GM12891 (cell line): Measurements from ENCODE around the gene PSMC3.

Experiments
- DNase-seq: peaks from one replicate; pipeline ENCODE4 v3.0.0; 2011; ENCODE audit warnings: low spot score; ENCODE audit not compliant: insufficient read length
- FAIRE-seq: peaks from 2 replicates; lab custom pipeline; 2011; peaks lifted over from hg19 to GRCh38; lab: Jason Lieb, UNC
- PAX5 ChIP-seq: IDR thresholded peaks from 2 replicates; pipeline ENCODE4 v1.6.1; 2011; ENCODE audit warnings: low read length, moderate library complexity, mild to moderate bottlenecking; ENCODE audit not compliant: insufficient read depth, severe bottlenecking
- POLR2A ChIP-seq: IDR thresholded peaks from 2 replicates; pipeline ENCODE4 v1.6.1; 2011; ENCODE audit warnings: low read depth, low read length, control low read depth
- POLR2AphosphoS5 ChIP-seq: IDR thresholded peaks from 2 replicates; pipeline ENCODE4 v1.6.1; 2011; ENCODE audit warnings: low read depth, low read length, control low read depth
- POU2F2 ChIP-seq: IDR thresholded peaks from 2 replicates; pipeline ENCODE4 v1.6.1; 2011; ENCODE audit warnings: low read depth, mild to moderate bottlenecking, control low read depth, low read length, moderate library complexity
- SPI1 ChIP-seq: IDR thresholded peaks from 2 replicates; pipeline ENCODE4 v1.6.1; 2011; ENCODE audit warnings: low read depth, low read length, control low read depth
- TAF1 ChIP-seq: IDR thresholded peaks from 2 replicates; pipeline ENCODE4 v1.6.1; 2011; ENCODE audit warnings: low read depth, low read length, control low read depth

The PSMC3 gene

DNA sequence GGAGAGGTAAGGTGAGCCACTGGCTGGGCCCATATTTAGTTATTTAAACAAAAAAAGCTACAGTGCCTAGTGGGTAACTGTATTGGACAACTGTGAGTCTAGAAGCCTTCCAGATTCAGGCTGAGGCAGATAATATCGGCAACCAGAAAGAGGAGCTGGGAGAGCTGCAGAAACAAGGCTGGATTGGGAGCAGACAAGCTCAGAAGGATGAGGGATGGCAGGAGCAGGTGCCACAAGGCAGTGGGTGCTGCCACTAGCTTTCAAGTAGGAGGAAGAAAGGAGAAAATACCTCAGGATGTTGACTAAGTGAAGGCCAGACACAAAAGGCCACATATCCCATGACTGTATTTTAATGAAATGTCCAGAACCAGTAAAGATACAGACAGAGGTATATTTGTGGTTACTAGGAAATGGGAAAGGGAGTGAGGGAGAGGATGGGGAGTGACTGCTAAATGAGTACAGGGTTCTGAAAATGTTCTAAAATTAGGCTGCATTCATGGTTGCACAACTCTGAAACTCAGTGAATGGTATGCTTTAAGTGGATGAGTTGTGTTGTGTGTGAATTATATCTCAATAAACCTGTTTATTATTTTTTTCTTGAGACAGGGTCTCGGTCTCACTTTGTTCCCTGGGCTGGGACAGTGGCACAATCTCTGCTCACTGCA lies 34.5 kb upstream of the PSMC3 start:
- no peak for DNase-seq
- TF ChIP-seq POLR2A: no peak
- TF ChIP-seq PAX5: no peak
- TF ChIP-seq POU2F2: no peak
- no peak for TF ChIP-seq POLR2AphosphoS5
- FAIRE-seq: no peak

DNA sequence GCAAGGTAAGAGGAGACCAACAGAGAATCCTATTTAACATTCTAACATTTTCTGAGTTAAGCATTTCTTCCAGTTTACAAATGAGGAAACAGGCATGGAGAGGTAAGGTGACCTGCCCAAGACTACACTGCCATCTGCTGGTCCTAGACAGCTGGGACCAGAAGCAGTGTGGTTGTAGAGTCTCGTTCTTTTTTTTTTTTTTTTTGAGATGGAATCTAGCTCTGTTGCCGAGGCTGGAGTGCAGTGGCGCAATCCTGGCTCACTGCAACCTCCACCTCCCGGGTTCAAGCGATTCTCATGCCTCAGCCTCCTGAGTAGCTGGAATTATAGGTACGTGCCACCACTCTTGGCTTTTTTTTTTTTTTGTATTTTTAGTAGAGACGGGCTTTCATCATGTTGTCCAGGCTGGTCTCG lies 28.0 kb upstream of the PSMC3 start:
- FAIRE-seq (peak; percentile 71), DNase-seq (peak; percentile 55)
- peak; percentile 36 for TF ChIP-seq SPI1

DNA sequence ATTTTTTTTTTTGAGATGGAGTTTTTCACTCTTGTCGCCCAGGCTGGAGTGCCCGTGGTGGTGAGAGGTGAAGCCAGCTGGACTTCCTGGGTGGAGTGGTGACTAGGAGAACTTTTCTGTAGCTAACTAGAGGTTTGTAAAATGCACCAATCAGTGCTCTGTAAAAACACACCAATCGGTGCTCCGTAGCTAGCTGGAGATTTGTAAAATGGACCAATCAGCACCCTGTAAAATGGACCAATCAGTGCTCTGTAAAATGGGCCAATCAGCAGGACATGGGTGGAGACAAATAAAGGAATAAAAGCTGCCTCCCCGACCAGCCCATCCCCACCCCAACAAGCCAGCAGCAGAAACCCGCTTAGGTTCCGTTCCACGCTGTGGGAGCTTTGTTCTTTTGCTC lies 27.1 kb upstream of the PSMC3 start:
- TF ChIP-seq POLR2AphosphoS5 (no peak), POLR2A (no peak), PAX5 (no peak), POU2F2 (no peak), TAF1 (no peak), SPI1 (no peak)
- DNase-seq (no peak), FAIRE-seq (no peak)

DNA sequence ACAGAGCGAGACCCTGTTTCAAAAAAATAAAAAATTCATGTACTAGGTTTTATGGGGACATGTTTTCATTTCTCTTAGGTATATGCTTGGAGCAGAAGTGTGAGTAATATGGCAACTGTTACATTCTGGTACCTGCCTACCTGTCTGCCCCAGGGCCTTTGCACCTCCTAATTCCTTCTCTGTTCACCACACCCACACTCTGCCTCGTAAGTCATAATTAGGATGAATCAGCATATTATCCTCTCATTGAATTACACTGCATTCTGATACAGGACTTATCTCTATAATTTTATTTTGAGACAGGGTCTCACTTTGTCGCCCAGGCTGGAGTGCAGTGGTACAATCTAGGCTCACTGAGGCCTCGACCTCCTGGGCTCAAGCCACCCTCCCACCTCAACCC lies 25.8 kb upstream of the PSMC3 start:
- FAIRE-seq: no peak
- TF ChIP-seq TAF1 (no peak), POLR2AphosphoS5 (no peak), PAX5 (no peak)
- no peak for DNase-seq

DNA sequence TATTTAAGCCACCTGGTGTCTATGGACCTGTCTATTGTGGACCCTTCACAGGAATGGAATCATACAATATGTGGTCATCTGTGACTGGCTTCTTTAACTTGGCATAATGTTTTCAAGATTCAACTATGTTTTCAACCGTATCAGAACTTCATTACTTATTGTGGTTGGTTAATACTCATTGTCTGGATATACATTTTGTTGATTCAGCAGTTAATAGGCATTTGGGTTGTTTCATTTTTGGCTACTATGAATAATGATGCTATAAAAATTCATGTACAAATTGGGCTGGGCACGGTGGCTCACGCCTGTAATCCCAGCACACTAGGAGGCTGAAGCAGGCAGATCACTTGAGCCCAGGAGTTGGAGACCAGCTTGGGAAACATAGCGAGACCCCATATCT lies 25.2 kb upstream of the PSMC3 start:
- TF ChIP-seq SPI1 (no peak), POLR2AphosphoS5 (no peak), TAF1 (no peak), POLR2A (no peak), PAX5 (no peak), POU2F2 (no peak)

DNA sequence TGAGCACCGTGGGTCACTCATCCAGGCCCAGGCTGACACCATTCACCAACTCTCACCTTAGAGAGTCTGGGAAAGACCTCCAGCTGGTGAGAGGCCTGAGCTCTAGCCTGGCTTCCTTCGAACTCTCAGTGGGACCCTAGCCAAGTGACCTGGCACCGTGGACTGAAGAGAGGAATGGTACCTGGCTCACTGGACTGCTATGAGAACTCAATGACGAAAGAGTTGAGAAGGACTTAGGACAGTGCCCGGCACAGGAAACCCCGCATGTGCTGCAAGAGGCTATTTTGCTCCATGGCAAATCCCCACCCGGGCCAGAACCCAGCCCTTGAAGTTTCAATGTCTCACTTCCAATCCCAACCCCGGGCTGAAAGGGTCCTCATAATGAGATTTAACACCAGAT lies 23.3 kb upstream of the PSMC3 start:
- no peak for TF ChIP-seq SPI1
- no peak for TF ChIP-seq POLR2AphosphoS5
- TF ChIP-seq POLR2A: no peak
- no peak for TF ChIP-seq POU2F2
- TF ChIP-seq PAX5: no peak
- TF ChIP-seq TAF1: no peak
- FAIRE-seq: no peak
- no peak for DNase-seq

More for the DNA sequence above, 25.2 kb upstream of the PSMC3 start:
- DNase-seq (no peak), FAIRE-seq (no peak)

DNA sequence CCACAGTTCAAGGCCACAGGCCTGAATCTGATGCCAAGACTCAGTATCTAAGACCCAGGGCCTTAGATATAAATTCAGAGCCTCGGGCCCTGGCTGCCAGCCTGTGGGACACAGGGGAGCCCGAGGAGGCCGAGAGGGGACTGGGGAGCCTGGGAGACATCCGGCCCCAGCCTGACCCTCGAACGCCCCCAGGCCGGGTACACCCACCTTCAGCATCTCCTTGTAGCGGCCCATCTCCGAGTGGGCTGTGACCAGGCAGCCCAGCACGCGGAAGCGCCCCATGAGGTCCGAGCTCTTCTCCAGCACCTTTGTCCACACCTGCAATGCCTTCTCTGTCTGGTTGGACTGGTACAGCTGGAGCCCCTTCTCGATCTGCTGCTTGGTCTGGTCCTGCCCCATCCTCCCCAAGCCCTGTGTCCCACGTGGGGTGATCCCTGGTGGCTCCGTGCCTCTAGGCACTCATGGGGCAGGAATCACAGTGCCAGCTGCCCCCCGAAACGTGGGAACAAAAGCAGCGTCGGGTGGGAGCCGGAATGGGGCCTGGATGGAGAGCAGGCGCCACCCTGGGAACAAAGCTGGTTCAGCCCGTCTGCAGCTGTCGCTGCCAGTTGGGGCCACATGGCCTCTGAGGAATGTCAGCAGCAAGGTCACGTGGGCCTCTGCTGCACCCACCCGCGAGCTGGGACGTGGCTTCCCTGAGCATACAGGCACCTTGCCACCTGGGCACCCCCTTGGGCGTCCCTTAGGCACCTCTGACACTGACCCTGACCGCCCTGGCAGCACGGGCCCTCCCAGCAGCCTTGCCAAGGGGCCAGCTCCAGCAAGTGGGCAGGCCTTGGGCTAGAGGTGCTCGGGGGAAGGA lies 22.6 kb upstream of the PSMC3 start, which contains the start of gene RAPSN:
Gene RAPSN, minus strand, starts transcription at position 571 of the 862 bp plus-strand sequence. Its CDS starts 172 bp downstream, at position 399.
- TF ChIP-seq PAX5 (no peak), TAF1 (no peak), POLR2A (no peak), POLR2AphosphoS5 (no peak), SPI1 (no peak), POU2F2 (no peak)
- FAIRE-seq: no peak

DNA sequence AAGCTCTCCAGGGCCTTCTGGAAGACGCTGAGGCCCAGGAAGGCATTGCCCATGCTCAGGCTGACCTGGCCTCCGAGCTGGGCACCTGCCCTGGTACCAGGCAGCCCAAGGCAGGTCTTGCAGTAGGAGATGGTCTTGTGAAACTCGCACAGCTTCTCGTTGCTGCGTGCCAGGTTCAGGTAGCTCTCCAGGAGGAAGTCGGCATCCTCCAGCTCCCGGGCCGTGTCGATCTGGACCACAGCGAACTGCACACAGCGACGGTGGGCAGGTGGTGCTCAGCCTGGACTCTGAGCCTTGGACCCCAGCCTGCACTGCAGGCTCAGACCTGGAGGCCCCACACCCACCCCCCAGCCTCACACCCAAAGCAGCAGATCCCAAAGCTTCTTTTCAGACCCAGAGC lies 21.7 kb upstream of the PSMC3 start:
- TF ChIP-seq TAF1: no peak
- no peak for FAIRE-seq
- DNase-seq: no peak

More for the DNA sequence above, 22.6 kb upstream of the PSMC3 start, which contains the start of gene RAPSN:
- no peak for DNase-seq

DNA sequence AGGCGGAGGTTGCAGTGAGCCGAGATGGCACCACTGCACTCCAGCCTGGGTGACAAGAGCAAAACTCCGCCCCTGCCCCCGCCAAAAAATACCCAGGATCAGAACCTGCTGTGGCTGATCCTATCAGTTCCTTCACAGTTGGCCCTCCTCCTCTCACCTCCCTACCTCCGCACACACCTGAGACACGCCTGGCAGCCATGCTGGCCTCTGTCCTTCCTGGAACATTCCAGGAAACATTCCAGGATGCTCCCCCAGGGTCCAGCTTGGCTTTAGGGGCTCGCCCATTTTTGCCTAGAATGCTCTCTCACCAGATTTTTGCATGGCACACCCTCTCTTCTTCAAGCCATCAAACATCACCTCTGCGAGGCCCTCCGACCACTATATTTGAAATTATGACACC lies 20.6 kb upstream of the PSMC3 start:
- no peak for FAIRE-seq
- no peak for DNase-seq
- TF ChIP-seq PAX5 (no peak), POLR2A (no peak), TAF1 (no peak), POU2F2 (no peak), POLR2AphosphoS5 (no peak), SPI1 (no peak)

DNA sequence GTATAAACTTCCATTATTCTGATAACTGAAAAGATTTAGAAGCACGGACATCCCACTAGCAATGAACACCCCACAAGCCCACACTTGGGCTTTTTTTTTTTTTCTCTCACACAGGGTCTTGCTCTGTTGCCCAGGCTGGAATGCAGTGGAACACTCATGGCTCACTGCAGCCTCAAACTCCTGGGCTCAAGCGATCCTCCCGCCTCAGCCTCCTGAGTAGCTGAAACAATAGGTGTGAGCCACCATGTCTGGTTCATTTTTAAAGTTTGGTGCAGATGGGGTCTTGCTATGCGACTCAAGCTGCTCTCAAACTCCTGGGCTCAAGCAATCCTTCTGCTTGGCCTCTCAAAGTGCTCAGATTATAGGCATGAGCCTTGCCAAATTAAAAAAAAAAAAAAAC lies 19.6 kb upstream of the PSMC3 start:
- TF ChIP-seq POU2F2: no peak
- TF ChIP-seq SPI1: no peak
- no peak for TF ChIP-seq TAF1
- DNase-seq: no peak
- no peak for FAIRE-seq
